MCF 10A (cell line): ENCODE measurements around the gene ERVW-1. TPM values are rescaled to one million over a fixed set of nuclear protein-coding genes. Genes with fewer than 3 reads are reported as not detected.

Source experiments
- BruUV-seq: library from RNA; stranded (reverse); fragments of 400-500 nt; replicated peaks from 2 replicates; lab custom pipeline; 2021; lab: Mats Ljungman, UMichigan
- CTCF ChIA-PET: fragments of 300-600 bp; sonication (Branson Sonifier 250); formaldehyde crosslinking; extraction: SDS; loops from one replicate; lab custom pipeline; 2021; ENCODE audit warnings: antibody characterized with exemption, inconsistent platforms; lab: Yijun Ruan, JAX
- POLR2A ChIA-PET: fragments of 300-600, 350-650 bp; sonication (Branson Sonifier 250); formaldehyde crosslinking; extraction: SDS; loops from one replicate; lab custom pipeline; 2020; ENCODE audit warnings: antibody characterized with exemption, inconsistent platforms; lab: Yijun Ruan, JAX
- DNase-seq: peaks from one replicate; pipeline ENCODE4 v3.0.0-alpha.2; 2018; ENCODE audit not compliant: unreplicated experiment
- H3K27ac Mint-ChIP-seq: one replicate; pipeline ENCODE4 v1.8.0; 2022; ENCODE audit warnings: mild to moderate bottlenecking, low read depth, mixed read lengths; ENCODE audit not compliant: unreplicated experiment
- H3K27me3 Mint-ChIP-seq: one replicate; pipeline ENCODE4 v1.8.0; 2022; ENCODE audit warnings: mixed read lengths; ENCODE audit not compliant: insufficient read depth, unreplicated experiment
- H3K36me3 Mint-ChIP-seq: one replicate; pipeline ENCODE4 v1.8.0; 2022; ENCODE audit warnings: mild to moderate bottlenecking, moderate library complexity, mixed read lengths; ENCODE audit not compliant: insufficient read depth, unreplicated experiment
- H3K4me1 Mint-ChIP-seq: one replicate; pipeline ENCODE4 v1.8.0; 2022; ENCODE audit warnings: mixed read lengths; ENCODE audit not compliant: insufficient read depth, unreplicated experiment
- H3K4me3 Mint-ChIP-seq: one replicate; pipeline ENCODE4 v1.8.0; 2022; ENCODE audit warnings: mild to moderate bottlenecking, moderate library complexity, mixed read lengths; ENCODE audit not compliant: unreplicated experiment
- H3K9me3 Mint-ChIP-seq: one replicate; pipeline ENCODE4 v1.8.0; 2022; ENCODE audit warnings: mixed read lengths; ENCODE audit not compliant: unreplicated experiment
- intact Hi-C: fragments of 100-400 bp; cut with micrococcal nuclease; formaldehyde crosslinking; loops from 2 replicates; pipeline ENCODE4 v1.14.1; 2022
- total RNA-seq: library from RNA; stranded (reverse); gene quantifications from 2 replicates; pipeline ENCODE4 v1.2.3, GENCODE V29; 2022
- TF ChIP-seq, protein P1 (sequence below): fragments of 200-600 bp; IDR thresholded peaks from one replicate; pipeline ENCODE4 v1.8.0; 2022; ENCODE audit warnings: antibody characterized with exemption, mild to moderate bottlenecking; ENCODE audit not compliant: unreplicated experiment

ERVW-1 gene
- total RNA-seq, 1 experiment from 2014 or later, result not detected

DNA sequence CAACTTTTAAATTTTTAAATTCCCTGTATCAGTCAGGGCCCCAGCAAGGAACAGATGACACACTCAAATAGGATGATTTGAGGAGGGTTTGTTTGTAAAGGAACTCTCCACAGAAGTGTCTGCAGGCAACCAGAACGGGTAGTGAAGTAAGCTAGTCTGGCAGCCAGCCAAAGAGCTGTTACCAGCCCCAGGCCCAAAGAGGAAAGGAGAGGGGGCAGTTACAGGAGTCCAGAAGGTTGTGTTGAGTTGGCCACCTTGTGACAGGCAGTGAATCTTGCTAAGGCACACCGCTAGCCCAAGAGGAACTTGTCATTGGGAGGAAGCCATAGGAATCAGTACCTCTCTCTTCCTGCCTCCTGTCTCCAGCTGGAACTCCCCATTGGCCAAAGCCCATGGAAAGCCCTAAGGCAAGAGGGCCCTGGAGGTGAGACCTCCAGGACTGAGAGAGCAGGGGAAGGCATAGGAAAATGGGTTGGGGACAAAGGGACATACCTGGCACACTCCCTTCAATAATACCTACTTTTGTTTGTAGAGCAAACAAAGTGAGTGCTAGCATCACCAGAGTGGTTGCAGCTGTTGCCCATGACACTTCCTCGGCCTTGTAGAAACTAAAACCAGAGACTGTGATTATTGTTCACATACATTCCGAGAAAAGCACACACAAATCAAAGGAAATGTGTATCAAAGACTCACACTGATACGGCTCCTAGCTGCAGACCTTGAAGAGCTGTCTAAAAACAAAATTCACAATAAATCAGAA lies 55.9 kb downstream of the ERVW-1 start:
- BruUV-seq, result no TSS peak
- ChIA-PET CTCF (interaction anchor here (0.9 to 1.6 kb wide), 3 partner anchors 9 to 39 kb away, joined by 3 to 6 read pairs (median 4); partner anchors contain the start of gene GATAD1), POLR2A (no interaction called here)
- H3K27ac Mint-ChIP-seq, result no peak overlapping the region
- peak; percentile 18 for DNase-seq
- H3K36me3 Mint-ChIP-seq, result no peaks in the 10 kb centered on the region
- TF ChIP-seq, protein P1, sequence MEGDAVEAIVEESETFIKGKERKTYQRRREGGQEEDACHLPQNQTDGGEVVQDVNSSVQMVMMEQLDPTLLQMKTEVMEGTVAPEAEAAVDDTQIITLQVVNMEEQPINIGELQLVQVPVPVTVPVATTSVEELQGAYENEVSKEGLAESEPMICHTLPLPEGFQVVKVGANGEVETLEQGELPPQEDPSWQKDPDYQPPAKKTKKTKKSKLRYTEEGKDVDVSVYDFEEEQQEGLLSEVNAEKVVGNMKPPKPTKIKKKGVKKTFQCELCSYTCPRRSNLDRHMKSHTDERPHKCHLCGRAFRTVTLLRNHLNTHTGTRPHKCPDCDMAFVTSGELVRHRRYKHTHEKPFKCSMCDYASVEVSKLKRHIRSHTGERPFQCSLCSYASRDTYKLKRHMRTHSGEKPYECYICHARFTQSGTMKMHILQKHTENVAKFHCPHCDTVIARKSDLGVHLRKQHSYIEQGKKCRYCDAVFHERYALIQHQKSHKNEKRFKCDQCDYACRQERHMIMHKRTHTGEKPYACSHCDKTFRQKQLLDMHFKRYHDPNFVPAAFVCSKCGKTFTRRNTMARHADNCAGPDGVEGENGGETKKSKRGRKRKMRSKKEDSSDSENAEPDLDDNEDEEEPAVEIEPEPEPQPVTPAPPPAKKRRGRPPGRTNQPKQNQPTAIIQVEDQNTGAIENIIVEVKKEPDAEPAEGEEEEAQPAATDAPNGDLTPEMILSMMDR, result no peak
- intact Hi-C loops, result no loop called here
- H3K4me3 Mint-ChIP-seq, result no peak overlapping the region
- H3K9me3 Mint-ChIP-seq, result no peaks in the 10 kb centered on the region
- peaks cover 5% of the 10 kb centered on the region for H3K4me1 Mint-ChIP-seq
- H3K27me3 Mint-ChIP-seq, result no peaks in the 10 kb centered on the region

Other genes starting within 250 kb of the ERVW-1 start
- gene KRIT1, start 232.0 kb downstream of the ERVW-1 start, total RNA-seq, result 38.9 and 41.3 TPM in 2 replicates
- 33.0 and 40.1 TPM in 2 replicates for gene ANKIB1, start 232.0 kb downstream of the ERVW-1 start, total RNA-seq
- 41.2 and 44.2 TPM in 2 replicates for gene GATAD1, start 30.5 kb downstream of the ERVW-1 start, total RNA-seq
- 12.4 and 12.6 TPM in 2 replicates for gene PEX1, start 50.6 kb upstream of the ERVW-1 start, total RNA-seq
- gene RBM48, start 50.8 kb upstream of the ERVW-1 start, total RNA-seq, result 10.4 and 10.7 TPM in 2 replicates
- gene FAM133B, start 112.4 kb upstream of the ERVW-1 start, total RNA-seq, result 27.8 and 33.7 TPM in 2 replicates